CD4-positive, alpha-beta memory T cell (primary cell): ENCODE results near the gene IPO5. TPM values are rescaled to one million over a fixed set of nuclear protein-coding genes. Genes with fewer than 3 reads are reported as not detected.

Experiments
- CTCF ChIA-PET: fragments of 350-600 bp; sonication (Branson Sonifier 250); formaldehyde crosslinking; loops from one replicate; lab custom pipeline; 2021; ENCODE audit warnings: inconsistent platforms; ENCODE audit not compliant: partially characterized antibody; lab: Charles Lee
- POLR2A ChIA-PET: fragments of 350-600 bp; sonication (Branson Sonifier 250); formaldehyde crosslinking; loops from one replicate; lab custom pipeline; 2021; ENCODE audit not compliant: partially characterized antibody; lab: Charles Lee
- DNase-seq, 5 donors: peaks; one replicate each; pipeline versions ENCODE4 v3.0.0 to v3.0.0-alpha.2; 2020 to 2022; ENCODE audit warnings: mixed read lengths in 1 of 5
- H3K27ac ChIP-seq: one replicate; pipeline ENCODE4 v1.7.0; 2013; ENCODE audit warnings: low read depth, low read length
- H3K27me3 ChIP-seq: 2 replicates; pipeline ENCODE4 v1.7.0; 2013; ENCODE audit warnings: mild to moderate bottlenecking, low read length, moderate library complexity; ENCODE audit not compliant: insufficient read depth
- H3K36me3 ChIP-seq: 2 replicates; pipeline ENCODE4 v1.7.0; 2013; ENCODE audit warnings: mild to moderate bottlenecking, low read length, moderate library complexity; ENCODE audit not compliant: insufficient read depth
- H3K4me1 ChIP-seq: 2 replicates; pipeline ENCODE4 v1.7.0; 2013; ENCODE audit warnings: mild to moderate bottlenecking, low read length, moderate library complexity; ENCODE audit not compliant: insufficient read depth
- H3K4me3 ChIP-seq, 2 donors: one replicate each; pipeline ENCODE4 v1.7.0; 2013; ENCODE audit warnings: low read length in 2 of 2, mild to moderate bottlenecking in 1 of 2
- H3K9me3 ChIP-seq, 2 donors: one replicate each; pipeline ENCODE4 v1.7.0; 2013; ENCODE audit warnings: low read length in 2 of 2, control low read depth in 1 of 2; ENCODE audit not compliant: control insufficient read depth in 1 of 2
- H3K27ac Mint-ChIP-seq, 7 donors: one replicate each; pipeline ENCODE4 v1.8.0; 2020 to 2021; ENCODE audit warnings: mixed read lengths in 7 of 7, mild to moderate bottlenecking in 6 of 7, inconsistent platforms in 3 of 7, moderate library complexity in 3 of 7
- H3K27me3 Mint-ChIP-seq, 2 donors: one replicate each; pipeline ENCODE4 v1.8.0; 2020 to 2021; ENCODE audit warnings: mixed read lengths in 2 of 2
- H3K36me3 Mint-ChIP-seq, 2 donors: one replicate each; pipeline ENCODE4 v1.8.0; 2020 to 2021; ENCODE audit warnings: mixed read lengths in 2 of 2, inconsistent platforms in 1 of 2, mild to moderate bottlenecking in 1 of 2
- H3K4me1 Mint-ChIP-seq, 4 donors: one replicate each; pipeline ENCODE4 v1.8.0; 2020 to 2021; ENCODE audit warnings: mixed read lengths in 4 of 4, mild to moderate bottlenecking in 1 of 4
- H3K4me3 Mint-ChIP-seq, 8 donors: one replicate each; pipeline ENCODE4 v1.8.0; 2020 to 2021; ENCODE audit warnings: mixed read lengths in 8 of 8, mild to moderate bottlenecking in 7 of 8, moderate library complexity in 6 of 8, inconsistent platforms in 3 of 8
- H3K9me3 Mint-ChIP-seq, 8 donors: one replicate each; pipeline ENCODE4 v1.8.0; 2020 to 2021; ENCODE audit warnings: mixed read lengths in 8 of 8, mild to moderate bottlenecking in 5 of 8, inconsistent platforms in 3 of 8, moderate library complexity in 1 of 8
- intact Hi-C: fragments of 100-400 bp; cut with micrococcal nuclease; formaldehyde crosslinking; loops from one replicate; pipeline ENCODE4 v1.15.1; 2023
- polyA plus RNA-seq, 2 donors: library from polyadenylated mRNA; unstranded; fragments of 300-500 nt; fragmentation: Illumina TruSeq; gene quantifications; one replicate each; pipeline ENCODE4 v1.2.3, GENCODE V29; 2021
- total RNA-seq, 2 experiments: library from RNA; stranded (reverse); gene quantifications; one replicate each; pipeline ENCODE4 v1.2.3, GENCODE V29; 2021

IPO5 gene
- 10 to 100 TPM; 77.6 to 78.7 TPM for total RNA-seq
- 10 to 100 TPM; 32.8 to 38.9 TPM for polyA plus RNA-seq

GRCh38 chr13:97953376-97953970, at the start of gene IPO5:
IPO5 (plus strand) TSS chr13:97953675; CDS start chr13:97976697, 23,022 bp downstream.
- no peak within 1 kb of the TSS for H3K27ac Mint-ChIP-seq
- Histone ChIP-seq H3K4me3 (no peak within 1 kb of the TSS), H3K4me1 (no peaks in the 10 kb centered on the region), H3K36me3 (no peaks in the 10 kb centered on the region), H3K27me3 (no peaks in the 10 kb centered on the region), H3K27ac (no peak within 1 kb of the TSS), H3K9me3 (no peaks in the 10 kb centered on the region)
- no peak for DNase-seq
- ChIA-PET CTCF (no interaction called here), POLR2A (no interaction called here)
- H3K4me1 Mint-ChIP-seq = no peaks in the 10 kb centered on the region
- no peak within 1 kb of the TSS for H3K4me3 Mint-ChIP-seq
- peaks cover 0 to 4% of the 10 kb centered on the region in 2 donors for H3K36me3 Mint-ChIP-seq
- H3K9me3 Mint-ChIP-seq = peaks cover 0 to 7% (median 2%) of the 10 kb centered on the region in 8 donors
- H3K27me3 Mint-ChIP-seq = peaks cover 2 to 5% of the 10 kb centered on the region in 2 donors
- intact Hi-C loops = no loop called here

GRCh38 chr13:97904059-97904458, 49.4 kb upstream of the IPO5 start:
- no peaks in the 10 kb centered on the region for H3K4me1 ChIP-seq
- CTCF ChIA-PET = no interaction called here
- no peaks in the 10 kb centered on the region for H3K27me3 ChIP-seq
- peaks cover 19 to 20% of the 10 kb centered on the region in 2 donors for H3K27me3 Mint-ChIP-seq
- no peak for DNase-seq
- H3K9me3 Mint-ChIP-seq = peaks cover 0 to 8% (median 0%) of the 10 kb centered on the region in 8 donors
- H3K27ac Mint-ChIP-seq = no peak overlapping the region
- no peak overlapping the region for H3K4me3 Mint-ChIP-seq
- intact Hi-C loops = no loop called here
- no peak overlapping the region for H3K27ac ChIP-seq
- H3K4me1 Mint-ChIP-seq = no peaks in the 10 kb centered on the region
- POLR2A ChIA-PET = no interaction called here
- H3K9me3 ChIP-seq = no peaks in the 10 kb centered on the region
- no peak overlapping the region for H3K4me3 ChIP-seq
- no peaks in the 10 kb centered on the region for H3K36me3 Mint-ChIP-seq
- H3K36me3 ChIP-seq = no peaks in the 10 kb centered on the region

- Histone ChIP-seq H3K4me1 (no peaks in the 10 kb centered on the region), H3K27ac (no peak overlapping the region), H3K4me3 (no peak overlapping the region), H3K36me3 (no peaks in the 10 kb centered on the region), H3K27me3 (no peaks in the 10 kb centered on the region), H3K9me3 (no peaks in the 10 kb centered on the region)
- Mint-ChIP-seq H3K27ac (no peak overlapping the region), H3K4me3 (no peak overlapping the region), H3K27me3 (peaks cover 17 to 18% of the 10 kb centered on the region in 2 donors), H3K9me3 (peaks cover 0 to 8% (median 0%) of the 10 kb centered on the region in 8 donors), H3K4me1 (no peaks in the 10 kb centered on the region), H3K36me3 (no peaks in the 10 kb centered on the region)
- DNase-seq = no peak
- CTCF ChIA-PET = interaction anchor here (1.5 kb wide), 1 partner anchor 9 kb away, joined by 3 read pairs; no protein-coding TSS in a partner anchor
- intact Hi-C loops = no loop called here
- POLR2A ChIA-PET = no interaction called here
Observed at GRCh38 chr13:97905517-97905916, 48.0 kb upstream of the IPO5 start.

- Mint-ChIP-seq H3K4me3 (no peak overlapping the region), H3K4me1 (no peaks in the 10 kb centered on the region), H3K9me3 (peaks cover 0 to 27% (median 11%) of the 10 kb centered on the region in 8 donors), H3K27me3 (peaks cover 9 to 24% of the 10 kb centered on the region in 2 donors), H3K27ac (no peak overlapping the region), H3K36me3 (no peaks in the 10 kb centered on the region)
- DNase-seq = no peak
- H3K36me3 ChIP-seq = no peaks in the 10 kb centered on the region
- no peaks in the 10 kb centered on the region for H3K27me3 ChIP-seq
- intact Hi-C loops = no loop called here
- CTCF ChIA-PET = interaction anchor here (1.2 to 1.4 kb wide), 2 partner anchors 9 to 10 kb away, joined by 3 to 4 read pairs; no protein-coding TSS in a partner anchor
- no peaks in the 10 kb centered on the region for H3K4me1 ChIP-seq
- no peaks in the 10 kb centered on the region for H3K9me3 ChIP-seq
- no peak overlapping the region for H3K27ac ChIP-seq
- no peak overlapping the region for H3K4me3 ChIP-seq
- POLR2A ChIA-PET = no interaction called here
Observed at GRCh38 chr13:97911311-97912138, 42.0 kb upstream of the IPO5 start.

- Histone ChIP-seq H3K36me3 (no peaks in the 10 kb centered on the region), H3K27ac (no peak overlapping the region), H3K4me3 (no peak overlapping the region), H3K27me3 (no peaks in the 10 kb centered on the region), H3K4me1 (no peaks in the 10 kb centered on the region), H3K9me3 (no peaks in the 10 kb centered on the region)
- ChIA-PET CTCF (interaction anchor here (1.2 to 1.4 kb wide), 2 partner anchors 8 to 11 kb away, joined by 3 to 4 read pairs; no protein-coding TSS in a partner anchor), POLR2A (no interaction called here)
- Mint-ChIP-seq H3K27ac (no peak overlapping the region), H3K36me3 (no peaks in the 10 kb centered on the region), H3K4me3 (no peak overlapping the region), H3K9me3 (peaks cover 0 to 29% (median 11%) of the 10 kb centered on the region in 8 donors), H3K27me3 (peaks cover 8 to 24% of the 10 kb centered on the region in 2 donors), H3K4me1 (no peaks in the 10 kb centered on the region)
- no peak for DNase-seq
- intact Hi-C loops = no loop called here
Observed at GRCh38 chr13:97912139-97912535, 41.3 kb upstream of the IPO5 start.

- ChIA-PET POLR2A (no interaction called here), CTCF (no interaction called here)
- H3K36me3 ChIP-seq = no peaks in the 10 kb centered on the region
- intact Hi-C loops = no loop called here
- no peaks in the 10 kb centered on the region for H3K9me3 ChIP-seq
- H3K9me3 Mint-ChIP-seq = peaks cover 0 to 29% (median 11%) of the 10 kb centered on the region in 8 donors
- H3K4me1 ChIP-seq = no peaks in the 10 kb centered on the region
- H3K36me3 Mint-ChIP-seq = no peaks in the 10 kb centered on the region
- no peak overlapping the region for H3K27ac Mint-ChIP-seq
- H3K27me3 Mint-ChIP-seq = peaks cover 4 to 21% of the 10 kb centered on the region in 2 donors
- DNase-seq = no peak
- no peak overlapping the region for H3K4me3 Mint-ChIP-seq
- H3K4me1 Mint-ChIP-seq = no peaks in the 10 kb centered on the region
- H3K27ac ChIP-seq = no peak overlapping the region
- no peak overlapping the region for H3K4me3 ChIP-seq
- H3K27me3 ChIP-seq = no peaks in the 10 kb centered on the region
Observed at GRCh38 chr13:97913206-97913605, 40.3 kb upstream of the IPO5 start.

- no peak overlapping the region for H3K27ac ChIP-seq
- H3K27me3 Mint-ChIP-seq = peaks cover 3 to 21% of the 10 kb centered on the region in 2 donors
- H3K27me3 ChIP-seq = no peaks in the 10 kb centered on the region
- no peak overlapping the region for H3K4me3 Mint-ChIP-seq
- ChIA-PET CTCF (interaction anchor here (0.8 to 0.9 kb wide), 2 partner anchors 9 to 19 kb away, joined by 3 read pairs; no protein-coding TSS in a partner anchor), POLR2A (no interaction called here)
- H3K4me1 ChIP-seq = no peaks in the 10 kb centered on the region
- H3K36me3 Mint-ChIP-seq = no peaks in the 10 kb centered on the region
- H3K9me3 Mint-ChIP-seq = peaks cover 0 to 29% (median 12%) of the 10 kb centered on the region in 8 donors
- H3K4me1 Mint-ChIP-seq = no peaks in the 10 kb centered on the region
- intact Hi-C loops = no loop called here
- H3K36me3 ChIP-seq = no peaks in the 10 kb centered on the region
- no peak overlapping the region for H3K4me3 ChIP-seq
- H3K9me3 ChIP-seq = no peaks in the 10 kb centered on the region
- DNase-seq = no peak
- no peak overlapping the region for H3K27ac Mint-ChIP-seq
Observed at GRCh38 chr13:97914540-97914939, 38.9 kb upstream of the IPO5 start.
